GM21526 (cell line): ENCODE data around the gene HAUS5.

Experiments used
- ATAC-seq: cut with Tn5 transposase; IDR thresholded peaks from one replicate; pipeline ENCODE4 v1.9.1; 2021; ENCODE audit warnings: moderate library complexity; ENCODE audit not compliant: unreplicated experiment, low FRiP score

The HAUS5 gene

GRCh38 chr19:35607661-35608060 is 4.9 kb upstream of the HAUS5 start:
- ATAC-seq, result no peak

GRCh38 chr19:35608251-35608650 is 4.3 kb upstream of the HAUS5 start:
- ATAC-seq, result no peak

- ATAC-seq, result no peak
These were observed 2.6 kb upstream of the HAUS5 start for GRCh38 chr19:35609851-35610353.

- no peak for ATAC-seq
These were observed 344 bp upstream of the HAUS5 start for GRCh38 chr19:35612224-35612558.

- ATAC-seq, result no peak
These were observed 1.0 kb downstream of the HAUS5 start for GRCh38 chr19:35613574-35613973.

GRCh38 chr19:35615036-35615435 is 2.5 kb downstream of the HAUS5 start:
- no peak for ATAC-seq

GRCh38 chr19:35618857-35619256 is 6.3 kb downstream of the HAUS5 start:
- no peak for ATAC-seq

- ATAC-seq, result no peak
These were observed 6.9 kb downstream of the HAUS5 start for GRCh38 chr19:35619290-35619923.

- ATAC-seq, result no peak
These were observed 7.5 kb downstream of the HAUS5 start for GRCh38 chr19:35620001-35620400.

GRCh38 chr19:35621708-35622107 is 9.2 kb downstream of the HAUS5 start:
- no peak for ATAC-seq

GRCh38 chr19:35622750-35623149 is 10.2 kb downstream of the HAUS5 start:
- no peak for ATAC-seq

GRCh38 chr19:35623327-35624010 is 10.9 kb downstream of the HAUS5 start:
- ATAC-seq, result no peak

GRCh38 chr19:35628264-35628564 is 15.7 kb downstream of the HAUS5 start:
- no peak for ATAC-seq

GRCh38 chr19:35628565-35629331 is 16.2 kb downstream of the HAUS5 start, which contains the start of gene RBM42:
RBM42 (plus strand) TSS chr19:35629036; CDS start chr19:35629154, 118 bp downstream.
- peak; percentile 88 for ATAC-seq

GRCh38 chr19:35629332-35629633 is 16.7 kb downstream of the HAUS5 start:
- ATAC-seq, result no peak

GRCh38 chr19:35633727-35634440 is 21.3 kb downstream of the HAUS5 start:
- no peak for ATAC-seq

- ATAC-seq, result no peak
These were observed 24.1 kb downstream of the HAUS5 start for GRCh38 chr19:35636651-35637050.

GRCh38 chr19:35637165-35637564 is 24.6 kb downstream of the HAUS5 start:
- no peak for ATAC-seq

- no peak for ATAC-seq
These were observed 26.7 kb downstream of the HAUS5 start for GRCh38 chr19:35639321-35639639.

GRCh38 chr19:35639863-35640262 is 27.3 kb downstream of the HAUS5 start:
- no peak for ATAC-seq

GRCh38 chr19:35641515-35642151 is 29.1 kb downstream of the HAUS5 start, which contains the start of gene ETV2:
ETV2 (plus strand) TSS chr19:35641745; CDS start chr19:35642461, 716 bp downstream.
- no peak for ATAC-seq
